ENCODE data around the gene PRADC1. TPM values are rescaled to one million over a fixed set of nuclear protein-coding genes. Genes with fewer than 3 reads are reported as not detected.

The PRADC1 gene
- total and polyA plus RNA-seq, 2 experiments from 2014 or later, result 6.5 to 8.3 TPM

DNA sequence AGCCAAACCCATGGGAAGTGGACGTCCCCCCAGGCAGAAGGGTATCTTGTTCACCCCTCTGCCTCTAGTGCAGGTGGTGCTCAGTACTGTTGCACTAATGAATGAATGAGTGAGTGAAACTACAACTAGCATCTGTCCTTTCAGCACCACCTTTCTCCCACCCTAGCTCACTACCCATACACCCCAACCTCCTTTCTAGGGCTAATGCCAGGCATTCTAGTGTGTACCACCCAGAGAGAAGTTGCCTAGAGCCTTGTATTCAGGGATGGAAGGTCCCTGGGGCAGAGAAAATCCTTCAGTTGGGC is 23.5 kb upstream of the PRADC1 start (continued):
- TF ChIP-seq, protein P1, sequence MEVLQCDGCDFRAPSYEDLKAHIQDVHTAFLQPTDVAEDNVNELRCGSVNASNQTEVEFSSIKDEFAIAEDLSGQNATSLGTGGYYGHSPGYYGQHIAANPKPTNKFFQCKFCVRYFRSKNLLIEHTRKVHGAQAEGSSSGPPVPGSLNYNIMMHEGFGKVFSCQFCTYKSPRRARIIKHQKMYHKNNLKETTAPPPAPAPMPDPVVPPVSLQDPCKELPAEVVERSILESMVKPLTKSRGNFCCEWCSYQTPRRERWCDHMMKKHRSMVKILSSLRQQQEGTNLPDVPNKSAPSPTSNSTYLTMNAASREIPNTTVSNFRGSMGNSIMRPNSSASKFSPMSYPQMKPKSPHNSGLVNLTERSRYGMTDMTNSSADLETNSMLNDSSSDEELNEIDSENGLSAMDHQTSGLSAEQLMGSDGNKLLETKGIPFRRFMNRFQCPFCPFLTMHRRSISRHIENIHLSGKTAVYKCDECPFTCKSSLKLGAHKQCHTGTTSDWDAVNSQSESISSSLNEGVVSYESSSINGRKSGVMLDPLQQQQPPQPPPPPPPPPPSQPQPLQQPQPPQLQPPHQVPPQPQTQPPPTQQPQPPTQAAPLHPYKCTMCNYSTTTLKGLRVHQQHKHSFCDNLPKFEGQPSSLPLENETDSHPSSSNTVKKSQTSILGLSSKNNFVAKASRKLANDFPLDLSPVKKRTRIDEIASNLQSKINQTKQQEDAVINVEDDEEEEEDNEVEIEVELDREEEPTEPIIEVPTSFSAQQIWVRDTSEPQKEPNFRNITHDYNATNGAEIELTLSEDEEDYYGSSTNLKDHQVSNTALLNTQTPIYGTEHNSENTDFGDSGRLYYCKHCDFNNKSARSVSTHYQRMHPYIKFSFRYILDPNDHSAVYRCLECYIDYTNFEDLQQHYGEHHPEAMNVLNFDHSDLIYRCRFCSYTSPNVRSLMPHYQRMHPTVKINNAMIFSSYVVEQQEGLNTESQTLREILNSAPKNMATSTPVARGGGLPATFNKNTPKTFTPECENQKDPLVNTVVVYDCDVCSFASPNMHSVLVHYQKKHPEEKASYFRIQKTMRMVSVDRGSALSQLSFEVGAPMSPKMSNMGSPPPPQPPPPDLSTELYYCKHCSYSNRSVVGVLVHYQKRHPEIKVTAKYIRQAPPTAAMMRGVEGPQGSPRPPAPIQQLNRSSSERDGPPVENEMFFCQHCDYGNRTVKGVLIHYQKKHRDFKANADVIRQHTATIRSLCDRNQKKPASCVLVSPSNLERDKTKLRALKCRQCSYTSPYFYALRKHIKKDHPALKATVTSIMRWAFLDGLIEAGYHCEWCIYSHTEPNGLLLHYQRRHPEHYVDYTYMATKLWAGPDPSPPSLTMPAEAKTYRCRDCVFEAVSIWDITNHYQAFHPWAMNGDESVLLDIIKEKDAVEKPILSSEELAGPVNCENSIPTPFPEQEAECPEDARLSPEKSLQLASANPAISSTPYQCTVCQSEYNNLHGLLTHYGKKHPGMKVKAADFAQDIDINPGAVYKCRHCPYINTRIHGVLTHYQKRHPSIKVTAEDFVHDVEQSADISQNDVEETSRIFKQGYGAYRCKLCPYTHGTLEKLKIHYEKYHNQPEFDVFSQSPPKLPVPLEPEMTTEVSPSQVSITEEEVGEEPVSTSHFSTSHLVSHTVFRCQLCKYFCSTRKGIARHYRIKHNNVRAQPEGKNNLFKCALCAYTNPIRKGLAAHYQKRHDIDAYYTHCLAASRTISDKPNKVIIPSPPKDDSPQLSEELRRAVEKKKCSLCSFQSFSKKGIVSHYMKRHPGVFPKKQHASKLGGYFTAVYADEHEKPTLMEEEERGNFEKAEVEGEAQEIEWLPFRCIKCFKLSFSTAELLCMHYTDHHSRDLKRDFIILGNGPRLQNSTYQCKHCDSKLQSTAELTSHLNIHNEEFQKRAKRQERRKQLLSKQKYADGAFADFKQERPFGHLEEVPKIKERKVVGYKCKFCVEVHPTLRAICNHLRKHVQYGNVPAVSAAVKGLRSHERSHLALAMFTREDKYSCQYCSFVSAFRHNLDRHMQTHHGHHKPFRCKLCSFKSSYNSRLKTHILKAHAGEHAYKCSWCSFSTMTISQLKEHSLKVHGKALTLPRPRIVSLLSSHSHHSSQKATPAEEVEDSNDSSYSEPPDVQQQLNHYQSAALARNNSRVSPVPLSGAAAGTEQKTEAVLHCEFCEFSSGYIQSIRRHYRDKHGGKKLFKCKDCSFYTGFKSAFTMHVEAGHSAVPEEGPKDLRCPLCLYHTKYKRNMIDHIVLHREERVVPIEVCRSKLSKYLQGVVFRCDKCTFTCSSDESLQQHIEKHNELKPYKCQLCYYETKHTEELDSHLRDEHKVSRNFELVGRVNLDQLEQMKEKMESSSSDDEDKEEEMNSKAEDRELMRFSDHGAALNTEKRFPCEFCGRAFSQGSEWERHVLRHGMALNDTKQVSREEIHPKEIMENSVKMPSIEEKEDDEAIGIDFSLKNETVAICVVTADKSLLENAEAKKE (CRISPR knock-in tag; IDR thresholded peaks at IDR 0.05), result no peak
- no peak for TF ChIP-seq EZH2 (IDR thresholded peaks at IDR 0.05; ENCODE audit: low read depth, unreplicated experiment)
- TF ChIP-seq CREB1 (CRISPR knock-in tag; IDR thresholded peaks at IDR 0.05; ENCODE audit: low read depth), result no peak
- no peak for TF ChIP-seq REST (IDR thresholded peaks at IDR 0.05; ENCODE audit: unreplicated experiment)
- no peak for TF ChIP-seq POLR2AphosphoS5 (IDR thresholded peaks at IDR 0.05; ENCODE audit: low read depth)
- TF ChIP-seq JUNB (IDR thresholded peaks at IDR 0.05; ENCODE audit: unreplicated experiment), result no peak

All from GM23338 (cell line).